Bronchial epithelial cell (primary cell): ENCODE results near the gene TMEM236. TPM values are rescaled to one million over a fixed set of nuclear protein-coding genes. Genes with fewer than 3 reads are reported as not detected.

ENCODE experiments used
- DNase-seq: peaks from one replicate; pipeline ENCODE4 v3.0.0-alpha.2; 2010; ENCODE audit warnings: low read depth
- FAIRE-seq: peaks from 2 replicates; lab custom pipeline; 2011; peaks lifted over from hg19 to GRCh38; lab: Jason Lieb, UNC
- H3K27me3 ChIP-seq: 2 replicates; pipeline ENCODE4 v1.5.1; 2011; ENCODE audit warnings: low read length; ENCODE audit not compliant: control insufficient read depth, insufficient read depth
- H3K36me3 ChIP-seq: 2 replicates; pipeline ENCODE4 v1.5.1; 2011; ENCODE audit warnings: low read length; ENCODE audit not compliant: control insufficient read depth, insufficient read depth
- H3K4me3 ChIP-seq: 2 replicates; pipeline ENCODE4 v1.5.1; 2011; ENCODE audit warnings: mild to moderate bottlenecking, low read depth, low read length, control low read depth
- CTCF ChIP-seq: IDR thresholded peaks from 2 replicates; pipeline ENCODE4 v1.5.1; 2011; ENCODE audit warnings: mild to moderate bottlenecking, moderate library complexity, low read length, control low read depth, inconsistent platforms; ENCODE audit not compliant: insufficient read depth, severe bottlenecking
- total RNA-seq: library from RNA; depleted of rRNA; stranded (reverse); fragments of >200 nt; gene quantifications from 2 replicates; pipeline ENCODE4 v1.2.1, GENCODE V29; 2014

Gene TMEM236
- total RNA-seq, 1 donor from 2014 or later, result under 0.01 TPM

- Histone ChIP-seq H3K4me3 (no peak overlapping the region), H3K27me3 (no peaks in the 10 kb centered on the region), H3K36me3 (no peaks in the 10 kb centered on the region)
- no peak for TF ChIP-seq CTCF
- DNase-seq, result no peak
- FAIRE-seq, result no peak
Measured at GRCh38 chr10:17801507-17801906, 49.5 kb downstream of the TMEM236 start.

GRCh38 chr10:17802350-17802749 lies 50.3 kb downstream of the TMEM236 start:
- DNase-seq (no peak), FAIRE-seq (no peak)

GRCh38 chr10:17802976-17803375 lies 51.0 kb downstream of the TMEM236 start:
- DNase-seq, result peak; percentile 12
- no peaks in the 10 kb centered on the region for H3K27me3 ChIP-seq
- no peak for TF ChIP-seq CTCF
- FAIRE-seq, result no peak
- no peak overlapping the region for H3K4me3 ChIP-seq
- H3K36me3 ChIP-seq, result no peaks in the 10 kb centered on the region

More at GRCh38 chr10:17802350-17802749, 50.3 kb downstream of the TMEM236 start:
- Histone ChIP-seq H3K27me3 (no peaks in the 10 kb centered on the region), H3K4me3 (no peak overlapping the region), H3K36me3 (no peaks in the 10 kb centered on the region)
- TF ChIP-seq CTCF, result no peak

GRCh38 chr10:17805330-17805729 lies 53.3 kb downstream of the TMEM236 start:
- Histone ChIP-seq H3K4me3 (no peak overlapping the region), H3K27me3 (no peaks in the 10 kb centered on the region), H3K36me3 (no peaks in the 10 kb centered on the region)
- no peak for FAIRE-seq
- TF ChIP-seq CTCF, result no peak
- DNase-seq, result no peak

- FAIRE-seq, result peak; percentile 66
- no peak for DNase-seq
- H3K36me3 ChIP-seq, result no peaks in the 10 kb centered on the region
- no peak for TF ChIP-seq CTCF
- H3K27me3 ChIP-seq, result no peaks in the 10 kb centered on the region
- no peak overlapping the region for H3K4me3 ChIP-seq
Measured at GRCh38 chr10:17805921-17806577, 54.0 kb downstream of the TMEM236 start.
